SH-SY5Y (cell line): ENCODE measurements around the gene PLCH1.

ENCODE experiments used
- GATA2 ChIP-seq: IDR thresholded peaks from 2 replicates; pipeline ENCODE4 v1.6.1; 2011; ENCODE audit warnings: mild to moderate bottlenecking, low read depth, low read length
- GATA3 ChIP-seq: IDR thresholded peaks from 2 replicates; pipeline ENCODE4 v1.6.1; 2011; ENCODE audit warnings: low read depth, mild to moderate bottlenecking, low read length, moderate library complexity

- TF ChIP-seq GATA2 (no peak), GATA3 (no peak)
Observed at GRCh38 chr3:155426524-155427230, 318.2 kb downstream of the PLCH1 start.
